ENCODE measurements around the gene ROGDI. TPM values are rescaled to one million over a fixed set of nuclear protein-coding genes. Genes with fewer than 3 reads are reported as not detected.

ROGDI gene
- total and polyA plus RNA-seq, 9 of the 15 experiments (the other 6 are each of a cell fraction or from before 2014, with no cell fraction given): 0.97 to 37.3 (median 16.5) TPM

DNA sequence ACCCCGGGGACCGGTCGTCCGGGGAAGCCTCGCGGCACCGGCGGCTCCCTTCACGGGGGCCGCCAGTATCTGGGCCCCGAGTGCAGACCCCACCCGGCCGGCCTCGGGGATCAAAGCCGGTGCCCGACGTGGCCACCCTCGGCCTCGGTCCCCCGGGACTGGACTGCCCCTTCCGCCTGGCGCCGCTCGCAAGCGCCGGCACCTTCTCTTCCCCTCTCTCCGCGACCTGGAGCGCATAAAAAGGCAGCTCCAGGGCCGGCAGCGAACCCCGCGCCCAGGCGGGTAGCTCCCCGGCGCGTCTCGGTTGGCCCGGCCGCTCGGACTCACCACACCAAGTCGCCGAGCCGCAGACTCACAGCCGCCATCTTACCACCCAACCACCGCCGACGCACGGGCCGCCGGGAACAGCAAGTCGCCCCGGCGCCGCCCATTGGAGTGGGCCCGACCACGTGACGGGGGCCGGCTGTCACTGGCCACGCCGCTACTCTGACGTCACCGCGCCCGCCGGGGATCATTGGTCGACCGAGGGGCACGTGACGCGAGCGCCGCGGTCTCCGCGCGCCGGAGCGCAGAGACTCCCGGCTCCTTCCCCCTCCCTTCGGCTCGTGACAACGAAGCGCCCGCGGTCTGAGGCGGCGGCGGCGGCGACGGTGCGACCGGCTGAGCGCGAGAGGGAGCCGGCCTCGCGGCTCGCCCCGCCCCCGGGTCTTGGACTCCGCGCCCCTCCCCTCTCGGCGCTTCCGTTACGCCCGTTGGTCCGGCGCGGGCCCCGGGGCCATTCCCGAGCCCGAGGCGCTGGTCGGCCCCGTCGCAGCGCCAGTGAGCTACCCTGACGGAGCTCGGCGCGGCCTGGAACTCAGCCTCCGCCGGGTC lies 44.7 kb upstream of the ROGDI start, which contains the start of the genes GLYR1 and UBN1 (continued):
- TF ChIP-seq BDP1 (IDR thresholded peaks at IDR 0.05; ENCODE audit: insufficient read depth, insufficient read length) (no peak), ZNF445 (CRISPR knock-in tag; IDR thresholded peaks at IDR 0.05; ENCODE audit: low read depth) (no peak), SAP30 (IDR thresholded peaks at IDR 0.05; ENCODE audit: borderline replicate concordance, insufficient read depth, low read depth, low read length, poor library complexity, severe bottlenecking) (peak; percentile 62), ZC3H4 (CRISPR knock-in tag; IDR thresholded peaks at IDR 0.05; ENCODE audit: borderline replicate concordance) (no peak), GATAD2A (IDR thresholded peaks at IDR 0.05) (no peak), ESRRA (IDR thresholded peaks at IDR 0.05; ENCODE audit: borderline replicate concordance, low read depth) (peak; percentile 73; the same call in 1 of the 2 replicates), FOS (IDR thresholded peaks at IDR 0.05; ENCODE audit: extremely low read depth, insufficient read length) (peak; percentile 88), ILF3 (IDR thresholded peaks at IDR 0.05; ENCODE audit: borderline replicate concordance) (peak; percentile 51; the same call in 1 of the 2 replicates), TAF9B (IDR thresholded peaks at IDR 0.05; ENCODE audit: partially characterized antibody) (peak; percentile 85), GTF2E2 (tag; IDR thresholded peaks at IDR 0.05) (peak; percentile 69; the same call in 1 of the 2 replicates), CHD4 (IDR thresholded peaks at IDR 0.05; ENCODE audit: insufficient read depth, insufficient replicate concordance, low read depth, low read length, poor library complexity, severe bottlenecking) (no peak), MBD2 (IDR thresholded peaks at IDR 0.05; ENCODE audit: borderline replicate concordance, low read depth) (peak; percentile 83; the same call in 1 of the 2 replicates), EGR1 (conservative IDR thresholded peaks at IDR 0.05) (peak; percentile 72), GATAD2B (IDR thresholded peaks at IDR 0.05; ENCODE audit: borderline replicate concordance) (peak; percentile 61), NBN (IDR thresholded peaks at IDR 0.05; ENCODE audit: low read depth) (peak; percentile 29; the same call in 1 of the 2 replicates), CREB3L1 (IDR thresholded peaks at IDR 0.05; ENCODE audit: borderline replicate concordance, low read depth) (peak; percentile 74; the same call in 1 of the 2 replicates), FOXP1 (CRISPR knock-in tag; IDR thresholded peaks at IDR 0.05) (peak; percentile 61; the same call in 1 of the 2 replicates), KLF16 (IDR thresholded peaks at IDR 0.05) (no peak), NEUROD1 (IDR thresholded peaks at IDR 0.05; ENCODE audit: borderline replicate concordance, low read depth, low read length, partially characterized antibody) (peak; percentile 65), XRCC5 (IDR thresholded peaks at IDR 0.05; ENCODE audit: low read depth, low read length) (peak; percentile 24; the same call in 1 of the 2 replicates), BMI1 (IDR thresholded peaks at IDR 0.05; ENCODE audit: low read length) (no peak), SLC30A9 (CRISPR knock-in tag; IDR thresholded peaks at IDR 0.05) (no peak)
- TF ChIP-seq, protein P1, sequence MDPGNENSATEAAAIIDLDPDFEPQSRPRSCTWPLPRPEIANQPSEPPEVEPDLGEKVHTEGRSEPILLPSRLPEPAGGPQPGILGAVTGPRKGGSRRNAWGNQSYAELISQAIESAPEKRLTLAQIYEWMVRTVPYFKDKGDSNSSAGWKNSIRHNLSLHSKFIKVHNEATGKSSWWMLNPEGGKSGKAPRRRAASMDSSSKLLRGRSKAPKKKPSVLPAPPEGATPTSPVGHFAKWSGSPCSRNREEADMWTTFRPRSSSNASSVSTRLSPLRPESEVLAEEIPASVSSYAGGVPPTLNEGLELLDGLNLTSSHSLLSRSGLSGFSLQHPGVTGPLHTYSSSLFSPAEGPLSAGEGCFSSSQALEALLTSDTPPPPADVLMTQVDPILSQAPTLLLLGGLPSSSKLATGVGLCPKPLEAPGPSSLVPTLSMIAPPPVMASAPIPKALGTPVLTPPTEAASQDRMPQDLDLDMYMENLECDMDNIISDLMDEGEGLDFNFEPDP (CRISPR knock-in tag; IDR thresholded peaks at IDR 0.05): no peak

Data from K562 (cell line).